Endothelial cell of umbilical vein (primary cell): ENCODE measurements around the gene MYO7B.

Source experiments
- POLR2A ChIP-seq: IDR thresholded peaks from 2 replicates; pipeline ENCODE4 v1.6.1; 2012; ENCODE audit warnings: low read depth, mild to moderate bottlenecking, control low read depth, low read length
- TF ChIP-seq, protein P1 (sequence below), 2 donors: IDR thresholded peaks; 1 replicate in 1 of 2; 2 replicates in 1 of 2; pipeline ENCODE4 v1.5.1; 2011; ENCODE audit warnings: low read length in 2 of 2, mild to moderate bottlenecking in 2 of 2, moderate library complexity in 2 of 2, control low read depth in 1 of 2, inconsistent platforms in 1 of 2, low read depth in 1 of 2; ENCODE audit not compliant: insufficient read depth in 1 of 2; ENCODE audit errors: extremely low read depth in 1 of 2

DNA sequence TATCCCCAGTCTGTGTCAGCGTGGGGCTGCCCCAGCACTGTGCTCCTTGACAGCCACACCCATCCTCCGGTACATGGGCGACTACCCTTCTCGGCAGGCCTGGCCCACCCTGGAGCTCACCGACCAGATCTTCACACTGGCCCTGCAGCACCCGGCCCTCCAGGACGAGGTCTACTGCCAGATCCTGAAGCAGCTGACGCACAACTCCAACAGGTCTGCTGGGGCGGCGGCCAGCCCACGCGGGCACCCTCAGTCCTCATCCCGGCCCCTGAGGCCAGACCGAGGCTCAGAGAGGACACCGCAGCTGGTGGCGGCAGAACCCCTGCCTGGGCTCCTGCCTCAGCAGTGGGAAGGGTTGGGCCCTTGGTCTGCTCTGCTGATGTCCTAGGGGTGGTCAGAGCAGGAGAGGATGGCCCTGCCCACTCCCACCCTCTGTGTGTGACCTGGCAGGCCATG, 96.1 kb downstream of the MYO7B start:
- TF ChIP-seq, protein P1, sequence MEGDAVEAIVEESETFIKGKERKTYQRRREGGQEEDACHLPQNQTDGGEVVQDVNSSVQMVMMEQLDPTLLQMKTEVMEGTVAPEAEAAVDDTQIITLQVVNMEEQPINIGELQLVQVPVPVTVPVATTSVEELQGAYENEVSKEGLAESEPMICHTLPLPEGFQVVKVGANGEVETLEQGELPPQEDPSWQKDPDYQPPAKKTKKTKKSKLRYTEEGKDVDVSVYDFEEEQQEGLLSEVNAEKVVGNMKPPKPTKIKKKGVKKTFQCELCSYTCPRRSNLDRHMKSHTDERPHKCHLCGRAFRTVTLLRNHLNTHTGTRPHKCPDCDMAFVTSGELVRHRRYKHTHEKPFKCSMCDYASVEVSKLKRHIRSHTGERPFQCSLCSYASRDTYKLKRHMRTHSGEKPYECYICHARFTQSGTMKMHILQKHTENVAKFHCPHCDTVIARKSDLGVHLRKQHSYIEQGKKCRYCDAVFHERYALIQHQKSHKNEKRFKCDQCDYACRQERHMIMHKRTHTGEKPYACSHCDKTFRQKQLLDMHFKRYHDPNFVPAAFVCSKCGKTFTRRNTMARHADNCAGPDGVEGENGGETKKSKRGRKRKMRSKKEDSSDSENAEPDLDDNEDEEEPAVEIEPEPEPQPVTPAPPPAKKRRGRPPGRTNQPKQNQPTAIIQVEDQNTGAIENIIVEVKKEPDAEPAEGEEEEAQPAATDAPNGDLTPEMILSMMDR (IDR thresholded peaks at IDR 0.05; ENCODE audit: extremely low read depth in 1 of 2, insufficient read depth in 1 of 2, low read depth in 1 of 2, low read length in 2 of 2) = no peak
- TF ChIP-seq POLR2A = no peak
